GM19324 (cell line): ENCODE data around the gene ZFPM1.

Experiments
- ATAC-seq: cut with Tn5 transposase; IDR thresholded peaks from one replicate; pipeline ENCODE4 v1.9.1; 2021; ENCODE audit warnings: mild to moderate bottlenecking, moderate library complexity; ENCODE audit not compliant: unreplicated experiment, low FRiP score

Gene ZFPM1

DNA sequence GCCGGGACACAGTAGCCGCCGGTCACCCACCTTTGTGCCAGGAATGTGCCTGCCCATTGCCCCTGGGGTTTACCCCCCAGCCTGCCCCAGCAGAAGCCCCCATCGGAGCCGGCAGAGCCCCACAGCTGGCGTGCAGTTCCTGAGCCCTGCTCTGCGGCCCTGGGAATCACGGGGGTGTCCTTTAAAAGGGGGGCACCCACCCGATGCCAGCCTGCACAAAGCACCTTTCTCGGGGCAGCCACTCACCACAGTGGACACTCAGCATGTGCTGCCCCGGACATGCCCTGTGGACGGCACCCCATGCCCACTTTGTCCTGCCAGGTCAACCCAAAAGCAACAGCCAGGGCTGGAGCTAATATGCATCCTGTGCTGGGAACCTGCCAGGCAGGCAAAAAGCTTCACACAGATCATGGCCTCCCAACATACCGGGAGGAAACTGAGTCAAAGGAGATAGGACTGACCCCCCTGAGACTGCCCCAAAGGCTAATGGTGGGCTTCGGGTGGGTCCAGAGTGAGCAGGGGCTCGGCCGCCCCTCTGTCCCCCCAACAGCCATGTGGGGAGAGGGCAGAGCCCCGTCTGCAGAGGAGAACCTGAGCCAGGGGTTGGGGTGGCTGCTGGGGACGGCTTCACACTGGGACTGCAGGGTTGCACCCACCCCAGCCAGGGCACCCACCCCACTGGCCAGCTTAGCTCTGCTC, 71.3 kb downstream of the ZFPM1 start:
- ATAC-seq, result no peak

DNA sequence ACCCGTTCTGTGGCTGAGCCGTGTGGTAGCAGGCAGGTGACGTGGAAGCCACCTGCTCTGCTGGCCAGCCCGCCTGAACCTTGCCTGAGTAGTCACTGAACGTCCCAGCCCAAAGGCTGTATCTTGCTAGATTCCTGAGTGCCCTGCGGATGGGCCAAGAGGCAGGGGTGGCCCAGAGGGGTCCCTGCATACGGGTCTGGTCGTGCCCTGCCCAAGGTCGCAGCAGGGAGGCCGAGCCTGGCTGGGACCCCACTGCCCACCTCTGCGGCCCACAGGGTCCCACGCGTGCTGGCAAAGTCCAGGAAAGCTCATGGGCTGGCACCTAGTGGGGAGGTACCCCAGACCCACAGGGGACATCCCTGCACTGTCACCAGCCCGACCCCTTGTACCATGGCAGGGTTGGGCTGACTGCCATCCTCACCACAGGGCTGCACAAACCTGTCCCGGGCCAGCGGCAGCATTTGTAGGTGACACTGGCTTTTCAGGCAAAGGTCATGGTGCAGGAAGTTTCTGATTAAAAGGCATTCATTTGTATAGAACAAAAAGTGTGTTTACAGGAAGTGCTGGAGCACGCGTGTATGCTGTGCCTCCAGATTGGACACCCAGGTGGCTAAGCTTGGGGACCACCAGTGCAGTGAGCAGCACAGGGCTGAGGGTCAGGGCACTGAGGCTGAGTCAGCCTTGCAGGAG, 72.0 kb downstream of the ZFPM1 start:
- no peak for ATAC-seq

DNA sequence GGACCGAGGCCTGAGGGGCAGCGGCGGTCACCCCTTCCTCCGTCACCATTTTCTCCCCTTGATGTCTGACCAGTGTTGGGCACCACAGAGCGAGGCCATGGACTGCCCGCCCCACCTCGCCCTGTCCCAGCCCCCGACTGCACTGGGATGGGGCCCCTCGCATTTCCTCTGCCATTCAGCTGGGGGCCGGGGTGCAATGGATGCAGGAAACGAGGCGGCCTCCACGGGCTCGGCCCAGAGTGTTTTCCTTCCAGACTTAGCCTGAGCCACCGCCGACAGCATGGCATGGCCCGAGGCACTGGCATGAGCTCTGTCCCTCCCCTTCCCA, 72.5 kb downstream of the ZFPM1 start:
- no peak for ATAC-seq

DNA sequence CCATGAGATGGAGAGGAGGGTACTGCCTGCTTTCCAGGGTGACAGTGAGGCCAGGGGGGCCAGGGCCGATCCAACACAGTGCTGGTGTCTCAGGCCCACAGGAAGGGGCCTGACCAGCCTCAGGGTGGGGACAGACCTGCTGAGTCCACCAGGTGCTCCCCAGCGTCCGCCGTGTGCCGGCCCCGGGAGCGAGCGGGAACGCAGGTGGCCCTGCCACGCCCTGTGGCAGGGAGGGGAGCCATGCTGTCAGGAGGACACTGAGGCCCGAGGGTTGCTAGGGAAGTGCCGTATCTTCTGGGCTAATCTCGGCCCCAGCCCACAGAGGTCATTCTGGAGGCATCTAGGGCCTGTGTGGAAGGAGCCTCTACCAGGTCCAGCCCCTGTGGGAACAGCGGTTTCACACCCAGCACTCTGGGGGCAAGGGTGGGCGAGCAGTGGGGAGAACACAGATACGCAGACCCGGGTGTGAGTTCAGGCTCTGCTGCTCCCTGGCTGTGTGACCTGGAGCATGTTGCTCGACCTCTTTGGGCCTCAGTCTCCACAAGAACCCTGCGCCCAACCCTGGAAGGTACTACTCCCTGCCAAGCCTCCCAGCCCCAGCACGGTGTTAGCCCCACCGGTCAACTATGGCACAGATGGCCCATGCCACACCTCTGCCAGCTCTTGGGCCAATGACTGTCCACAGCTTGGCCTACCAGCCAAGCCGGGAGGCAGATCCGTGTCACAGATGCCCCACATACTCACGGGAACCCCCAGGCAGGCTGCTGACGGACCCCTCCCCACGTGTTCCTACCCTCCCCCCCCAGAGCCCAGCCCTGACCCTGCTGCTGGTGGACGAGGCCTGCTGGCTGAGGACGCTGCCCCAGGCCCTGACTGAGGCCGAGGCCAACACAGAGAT, 73.2 kb downstream of the ZFPM1 start:
- ATAC-seq, result no peak

DNA sequence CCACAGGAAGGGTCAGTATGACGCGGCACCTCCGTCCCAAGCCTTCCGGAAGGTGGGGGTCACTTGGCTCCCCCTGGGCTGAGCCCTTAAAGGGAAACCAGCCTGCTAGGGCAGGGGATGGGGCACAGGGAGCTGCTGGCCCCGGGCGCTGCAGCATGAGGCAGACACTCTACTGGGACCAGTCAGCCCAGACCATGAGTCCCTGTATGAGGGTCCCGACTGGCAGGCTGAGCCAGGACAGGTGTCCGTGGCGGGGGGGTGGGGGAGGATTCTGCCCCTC, 73.8 kb downstream of the ZFPM1 start:
- no peak for ATAC-seq

DNA sequence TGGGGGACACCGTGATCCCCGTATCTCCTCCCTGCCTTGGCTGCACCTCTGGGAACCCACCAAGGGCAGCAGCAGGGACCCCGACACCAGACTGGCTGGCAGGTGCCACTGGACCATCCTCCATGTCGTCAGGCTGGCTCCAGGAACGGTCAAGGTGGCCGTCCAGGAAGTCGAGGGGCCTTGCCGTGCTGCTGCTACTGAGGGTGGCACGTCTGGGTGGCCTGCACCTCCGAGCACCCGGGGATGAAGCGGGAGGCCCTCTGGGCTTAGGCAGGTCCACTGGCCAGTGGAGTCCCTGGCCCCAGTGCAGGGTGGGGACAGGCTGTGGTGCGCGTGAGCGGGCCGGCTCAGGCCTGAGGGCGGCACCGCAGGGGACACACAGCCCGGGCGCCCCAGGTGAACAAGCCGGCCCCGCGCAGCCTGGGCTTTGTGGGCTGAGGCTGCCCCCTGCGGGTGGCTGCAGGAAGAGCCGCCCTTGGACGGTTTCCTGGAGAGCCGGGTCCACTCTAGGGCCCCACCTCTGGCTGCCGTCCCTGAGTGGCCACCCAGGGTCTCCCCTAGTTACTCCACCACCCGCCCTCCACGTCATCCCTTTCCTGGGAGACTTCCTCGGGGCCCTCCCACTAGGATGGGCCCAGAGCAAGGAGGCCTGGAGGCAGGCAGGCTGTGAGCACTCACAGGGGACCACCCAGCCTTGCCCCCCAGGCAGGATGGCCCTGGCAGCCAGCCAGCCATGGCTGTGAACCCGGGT, 74.3 kb downstream of the ZFPM1 start:
- ATAC-seq, result no peak

DNA sequence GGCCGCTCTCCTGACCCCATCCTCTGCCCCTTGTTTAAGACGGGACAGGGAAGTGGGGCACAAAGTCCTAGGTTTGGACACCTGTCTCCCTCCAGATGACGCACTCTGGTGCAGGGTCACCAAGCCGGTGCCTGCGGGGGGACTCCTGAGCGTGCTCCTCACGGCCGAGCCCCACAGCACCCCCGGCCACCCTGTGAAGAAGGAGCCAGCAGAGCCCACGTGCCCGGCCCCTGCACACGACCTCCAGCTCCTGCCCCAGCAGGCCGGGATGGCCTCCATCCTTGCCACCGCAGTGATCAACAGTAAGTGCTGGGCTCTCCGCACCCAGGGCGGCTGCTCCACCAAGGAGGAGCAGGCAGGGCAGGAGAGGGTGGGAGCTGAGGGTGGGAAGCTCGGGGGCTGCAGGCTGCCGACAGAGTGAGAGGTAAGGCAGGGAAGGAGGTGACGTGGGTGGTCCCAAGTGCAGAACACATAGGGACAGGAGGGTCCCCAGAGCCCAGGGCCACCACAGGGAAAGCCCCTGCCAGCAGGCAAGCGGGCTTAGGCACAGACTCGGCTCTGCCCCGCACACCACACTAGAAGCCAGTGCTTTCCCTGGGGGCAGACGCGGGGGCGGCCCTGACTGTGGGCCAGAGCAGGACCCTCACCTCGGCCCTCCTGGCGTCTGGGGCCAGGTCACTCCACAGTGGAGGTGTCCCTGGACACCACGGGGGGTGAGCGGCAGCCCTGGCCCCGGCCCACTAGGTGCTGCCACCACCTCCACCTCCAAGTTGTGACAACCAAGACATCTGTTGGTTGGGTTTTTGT, 75.1 kb downstream of the ZFPM1 start:
- no peak for ATAC-seq

DNA sequence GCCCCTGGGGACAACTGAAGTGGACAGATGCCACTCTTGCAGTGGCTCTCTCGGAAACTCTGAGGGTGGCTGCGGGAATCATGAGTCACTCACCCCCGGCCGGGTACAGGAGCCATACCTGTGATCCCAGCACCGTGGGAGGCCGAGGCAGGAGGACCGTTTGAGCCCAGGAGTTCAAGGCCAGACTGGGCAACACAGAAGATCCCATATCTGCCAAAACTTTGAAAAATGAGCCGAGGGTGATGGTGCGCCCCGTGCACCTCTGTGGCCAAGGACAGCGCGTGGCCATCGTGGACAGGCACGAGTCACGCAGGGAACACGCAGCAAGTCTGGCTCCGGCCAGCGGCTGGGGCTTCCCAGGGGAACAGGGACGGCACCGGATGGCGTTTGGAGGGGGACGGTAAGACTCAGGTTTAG, 75.8 kb downstream of the ZFPM1 start:
- ATAC-seq, result no peak

DNA sequence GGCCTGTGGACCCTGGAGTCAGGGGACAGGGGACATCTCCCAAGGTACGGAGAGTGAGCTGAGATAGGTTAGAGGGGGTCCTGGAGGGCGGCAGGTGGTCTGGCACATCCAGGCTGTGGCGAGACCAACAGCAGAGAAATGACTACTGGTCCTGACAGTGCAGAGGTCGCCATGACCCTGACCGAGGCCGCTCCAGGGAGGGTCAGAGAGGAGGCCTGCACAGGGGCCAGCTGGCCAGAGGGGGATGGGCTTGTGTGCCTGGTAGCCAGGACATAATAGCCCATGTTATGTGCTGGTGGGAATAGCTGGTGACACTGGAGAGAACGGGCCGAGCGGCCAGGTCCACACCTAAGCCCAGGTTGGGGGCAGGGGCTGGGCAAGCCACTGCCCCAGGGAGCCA, 76.5 kb downstream of the ZFPM1 start:
- no peak for ATAC-seq

DNA sequence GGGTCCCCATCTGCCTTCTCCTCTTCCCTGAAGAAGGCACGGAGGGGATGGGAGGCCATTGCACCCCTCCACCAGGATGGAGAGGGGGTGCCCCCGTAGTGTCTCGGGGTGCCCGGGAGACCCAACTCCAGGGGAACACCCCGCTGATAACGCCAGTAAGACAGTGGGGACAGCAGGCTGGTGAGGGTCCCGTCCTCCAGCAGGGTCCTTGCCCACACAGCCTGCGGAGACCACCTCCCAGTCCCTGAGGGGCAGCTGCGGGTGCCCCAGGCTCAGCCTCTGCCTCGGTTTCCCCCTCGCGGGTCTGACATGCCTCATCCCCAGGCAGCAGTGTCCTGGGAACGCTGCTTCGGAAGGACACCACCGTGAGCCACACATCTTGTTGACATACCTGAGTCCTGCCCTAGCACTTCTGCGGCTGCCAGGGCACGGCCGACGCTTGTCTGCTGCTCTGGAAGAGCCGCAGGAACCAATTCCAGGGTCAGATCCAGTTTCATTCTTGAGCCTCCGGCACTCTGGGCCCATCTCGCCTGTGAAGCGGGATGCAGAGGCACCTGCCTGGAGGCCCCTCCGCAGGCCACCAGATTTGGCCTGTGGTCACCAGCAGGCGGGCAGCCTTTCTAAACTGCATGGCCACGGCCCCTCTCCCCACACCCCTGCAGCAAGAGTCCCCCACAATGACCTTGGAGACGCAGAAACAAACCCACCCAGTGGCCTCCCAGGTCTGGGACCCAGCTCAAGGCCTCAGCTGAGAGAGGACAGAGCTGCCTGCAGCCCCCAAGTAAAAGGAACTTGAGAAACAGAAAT, 77.2 kb downstream of the ZFPM1 start:
- ATAC-seq, result no peak

DNA sequence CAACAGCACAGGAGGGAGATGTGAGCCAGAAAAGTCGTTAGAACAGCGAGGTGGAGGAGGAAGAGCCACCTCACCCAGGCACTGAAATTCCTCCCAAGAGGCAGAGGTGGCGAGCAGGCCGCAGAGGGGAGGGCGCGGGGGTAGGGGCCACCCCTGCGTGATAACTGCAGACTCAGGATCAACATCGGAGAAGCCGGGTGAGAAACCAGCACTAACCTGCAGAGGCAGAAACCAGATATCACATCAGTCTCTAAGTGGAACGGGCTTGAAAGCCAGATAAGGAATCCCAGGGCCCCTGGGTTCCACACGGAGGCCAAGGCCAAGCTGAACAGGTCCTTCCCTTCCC, 77.8 kb downstream of the ZFPM1 start:
- ATAC-seq, result no peak

DNA sequence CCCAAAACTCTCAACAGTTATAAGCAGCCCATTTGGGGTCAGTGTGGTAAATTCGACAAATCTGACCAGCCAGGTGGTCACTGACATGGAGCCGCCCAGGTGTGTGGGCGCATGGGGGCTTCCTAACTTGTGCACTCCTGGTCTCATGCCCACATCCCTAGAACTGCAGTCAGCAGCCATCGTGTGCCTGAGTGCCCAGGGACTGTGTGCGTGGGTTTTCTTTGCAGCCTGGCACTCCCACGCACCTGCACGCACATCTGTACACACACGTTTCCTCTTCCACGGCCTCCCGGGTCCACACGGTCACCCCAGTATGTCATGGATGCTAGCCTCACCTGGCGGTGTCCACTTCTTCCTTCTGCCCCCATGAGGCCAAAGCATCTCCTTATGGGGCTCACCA, 78.3 kb downstream of the ZFPM1 start:
- ATAC-seq, result no peak

DNA sequence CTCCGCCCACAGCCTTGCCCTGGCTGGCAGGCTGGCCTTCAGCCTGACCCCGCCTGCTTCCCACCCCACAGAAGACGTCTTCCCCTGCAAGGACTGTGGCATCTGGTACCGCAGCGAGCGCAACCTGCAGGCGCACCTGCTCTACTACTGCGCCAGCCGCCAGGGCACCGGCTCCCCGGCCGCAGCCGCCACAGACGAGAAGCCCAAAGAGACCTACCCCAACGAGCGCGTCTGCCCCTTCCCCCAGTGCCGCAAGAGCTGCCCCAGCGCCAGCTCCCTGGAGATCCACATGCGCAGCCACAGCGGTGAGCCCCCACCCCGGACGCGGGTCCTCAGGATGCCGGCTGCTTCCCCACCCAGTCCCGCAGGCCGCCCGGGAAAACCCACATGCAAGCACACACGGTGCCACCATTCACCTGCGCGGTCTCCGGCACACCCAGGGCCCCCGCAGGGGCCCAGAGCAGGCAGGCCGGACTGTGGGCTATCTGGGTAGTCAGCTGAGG, 78.9 kb downstream of the ZFPM1 start:
- no peak for ATAC-seq

DNA sequence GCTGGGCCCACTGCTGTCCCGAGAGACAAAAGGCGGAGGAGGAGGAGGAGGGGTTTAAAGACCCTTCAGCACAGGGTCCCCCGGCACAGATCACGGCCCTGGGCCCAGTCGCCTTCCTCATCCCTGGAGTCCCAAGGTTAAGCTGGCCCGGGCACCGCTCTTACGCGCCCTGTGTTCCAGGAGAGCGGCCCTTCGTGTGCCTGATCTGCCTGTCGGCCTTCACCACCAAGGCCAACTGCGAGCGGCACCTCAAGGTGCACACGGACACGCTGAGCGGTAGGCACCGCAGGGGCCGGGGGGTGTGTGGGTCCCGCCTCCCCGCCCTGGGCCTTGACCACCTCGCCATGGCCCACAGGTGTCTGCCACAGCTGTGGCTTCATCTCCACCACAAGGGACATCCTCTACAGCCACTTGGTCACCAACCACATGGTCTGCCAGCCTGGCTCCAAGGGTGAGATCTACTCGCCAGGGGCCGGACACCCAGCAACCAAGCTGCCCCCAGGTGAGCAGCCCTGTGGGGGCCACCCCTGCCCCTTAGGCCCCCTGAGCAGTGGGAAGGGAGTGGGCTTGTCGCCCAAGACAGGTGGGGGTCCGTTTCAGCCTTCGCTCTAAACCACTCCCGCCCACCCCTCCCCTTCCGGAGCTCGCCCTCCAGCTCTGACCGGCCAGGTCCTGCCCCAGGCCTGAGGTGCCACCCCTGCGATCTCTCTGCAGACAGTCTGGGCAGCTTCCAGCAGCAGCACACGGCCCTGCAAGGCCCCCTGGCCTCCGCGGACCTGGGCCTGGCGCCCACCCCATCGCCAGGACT, 79.6 kb downstream of the ZFPM1 start:
- no peak for ATAC-seq

DNA sequence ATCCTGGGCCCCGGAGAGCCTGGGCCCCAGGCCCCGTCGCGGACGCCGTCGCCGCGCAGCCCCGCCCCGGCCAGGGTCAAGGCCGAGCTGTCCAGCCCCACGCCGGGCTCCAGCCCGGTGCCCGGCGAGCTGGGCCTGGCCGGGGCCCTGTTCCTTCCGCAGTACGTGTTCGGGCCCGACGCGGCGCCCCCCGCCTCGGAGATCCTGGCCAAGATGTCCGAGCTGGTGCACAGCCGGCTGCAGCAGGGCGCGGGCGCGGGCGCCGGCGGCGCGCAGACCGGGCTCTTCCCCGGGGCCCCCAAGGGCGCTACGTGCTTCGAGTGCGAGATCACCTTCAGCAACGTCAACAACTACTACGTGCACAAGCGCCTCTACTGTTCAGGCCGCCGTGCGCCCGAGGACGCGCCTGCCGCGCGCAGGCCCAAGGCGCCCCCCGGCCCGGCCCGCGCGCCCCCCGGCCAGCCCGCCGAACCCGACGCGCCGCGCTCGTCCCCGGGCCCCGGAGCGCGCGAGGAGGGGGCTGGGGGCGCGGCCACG, 80.4 kb downstream of the ZFPM1 start:
- no peak for ATAC-seq

DNA sequence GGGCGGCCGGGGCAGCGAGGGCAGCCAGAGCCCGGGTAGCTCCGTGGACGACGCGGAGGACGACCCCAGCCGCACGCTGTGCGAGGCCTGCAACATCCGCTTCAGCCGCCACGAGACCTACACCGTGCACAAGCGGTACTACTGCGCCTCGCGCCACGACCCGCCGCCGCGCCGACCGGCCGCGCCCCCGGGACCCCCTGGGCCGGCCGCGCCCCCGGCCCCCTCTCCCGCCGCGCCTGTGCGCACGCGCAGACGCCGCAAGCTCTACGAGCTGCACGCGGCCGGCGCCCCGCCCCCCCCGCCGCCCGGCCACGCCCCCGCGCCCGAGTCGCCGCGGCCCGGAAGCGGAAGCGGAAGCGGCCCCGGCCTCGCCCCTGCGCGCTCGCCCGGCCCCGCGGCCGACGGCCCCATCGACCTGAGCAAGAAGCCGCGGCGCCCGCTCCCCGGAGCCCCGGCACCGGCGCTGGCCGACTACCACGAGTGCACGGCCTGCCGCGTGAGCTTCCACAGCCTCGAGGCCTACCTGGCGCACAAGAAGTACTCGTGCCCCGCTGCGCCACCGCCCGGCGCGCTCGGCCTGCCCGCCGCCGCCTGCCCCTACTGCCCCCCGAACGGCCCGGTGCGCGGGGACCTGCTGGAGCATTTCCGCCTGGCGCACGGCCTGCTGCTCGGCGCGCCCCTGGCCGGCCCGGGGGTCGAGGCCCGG, 81.0 kb downstream of the ZFPM1 start:
- ATAC-seq, result peak; percentile 68

DNA sequence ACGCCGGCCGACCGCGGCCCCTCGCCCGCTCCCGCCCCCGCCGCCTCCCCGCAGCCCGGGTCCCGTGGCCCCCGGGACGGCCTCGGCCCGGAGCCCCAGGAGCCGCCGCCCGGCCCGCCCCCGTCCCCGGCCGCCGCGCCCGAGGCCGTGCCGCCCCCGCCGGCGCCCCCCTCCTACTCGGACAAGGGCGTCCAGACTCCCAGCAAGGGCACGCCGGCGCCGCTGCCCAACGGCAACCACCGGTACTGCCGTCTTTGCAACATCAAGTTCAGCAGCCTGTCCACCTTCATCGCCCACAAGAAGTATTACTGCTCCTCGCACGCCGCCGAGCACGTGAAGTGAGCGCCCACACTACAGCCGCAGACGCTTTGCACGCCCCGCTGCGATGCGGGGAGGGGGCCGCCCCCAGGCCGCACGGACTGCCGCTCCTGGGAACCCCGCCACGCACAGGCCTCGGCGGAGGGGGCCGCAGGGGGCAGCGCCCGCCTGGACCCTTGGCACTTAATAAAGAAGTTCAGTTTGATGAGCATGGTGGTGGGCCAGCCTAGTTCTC, 81.6 kb downstream of the ZFPM1 start:
- peak; percentile 5 for ATAC-seq
